Pulmonary artery endothelial cell (primary cell): Measurements from ENCODE around the gene MFSD6. TPM values are rescaled to one million over a fixed set of nuclear protein-coding genes. Genes with fewer than 3 reads are reported as not detected.
A peak's percentile ranks its signal among the peaks of the same experiment; 100 is the strongest.
"Not testable (repeated sequence)": the region's sequence is repeated elsewhere in the genome, so short reads cannot be mapped to it uniquely, and the experiment has no call there.

ENCODE experiments used
- DNase-seq: peaks from one replicate; pipeline ENCODE4 v3.0.0-alpha.2; 2011; ENCODE audit warnings: low read depth, low spot score
- total RNA-seq: library from RNA; depleted of rRNA; stranded (reverse); fragments of >200 nt; gene quantifications from 2 replicates; pipeline ENCODE4 v1.2.3, GENCODE V29; 2014

The MFSD6 gene
- total RNA-seq, 1 donor from 2014 or later, result 10.0 TPM

- DNase-seq, result no peak
Measured at GRCh38 chr2:190405070-190405469, 3.1 kb upstream of the MFSD6 start.

- no peak for DNase-seq
Measured at GRCh38 chr2:190405995-190406394, 2.2 kb upstream of the MFSD6 start.

GRCh38 chr2:190406805-190407204 lies 1.4 kb upstream of the MFSD6 start:
- no peak for DNase-seq

GRCh38 chr2:190407246-190407661 lies 901 bp upstream of the MFSD6 start:
- DNase-seq, result no peak

- no peak for DNase-seq
Measured at GRCh38 chr2:190408538-190409271, 550 bp downstream of the MFSD6 start.

GRCh38 chr2:190409616-190410015 lies 1.5 kb downstream of the MFSD6 start:
- no peak for DNase-seq

- DNase-seq, result no peak
Measured at GRCh38 chr2:190410166-190410565, 2.0 kb downstream of the MFSD6 start.

GRCh38 chr2:190412966-190413365 lies 4.8 kb downstream of the MFSD6 start:
- DNase-seq, result no peak

- peak; percentile 7 for DNase-seq
Measured at GRCh38 chr2:190413421-190413820, 5.3 kb downstream of the MFSD6 start.

GRCh38 chr2:190415251-190415650 lies 7.1 kb downstream of the MFSD6 start:
- no peak for DNase-seq

GRCh38 chr2:190415794-190416775 lies 7.9 kb downstream of the MFSD6 start:
- DNase-seq, result no peak

- DNase-seq, result no peak
Measured at GRCh38 chr2:190417045-190417842, 9.1 kb downstream of the MFSD6 start.

- no peak for DNase-seq
Measured at GRCh38 chr2:190418727-190419126, 10.6 kb downstream of the MFSD6 start.

- no peak for DNase-seq
Measured at GRCh38 chr2:190420801-190421200, 12.6 kb downstream of the MFSD6 start.

GRCh38 chr2:190425221-190425866 lies 17.2 kb downstream of the MFSD6 start:
- DNase-seq, result no peak

- DNase-seq, result no peak
Measured at GRCh38 chr2:190425883-190426658, 17.9 kb downstream of the MFSD6 start.

GRCh38 chr2:190430866-190431265 lies 22.7 kb downstream of the MFSD6 start:
- not testable (repeated sequence) for DNase-seq

GRCh38 chr2:190431907-190432306 lies 23.8 kb downstream of the MFSD6 start:
- peak; percentile 44 for DNase-seq

GRCh38 chr2:190432567-190433231 lies 24.5 kb downstream of the MFSD6 start:
- no peak for DNase-seq
